Measurements from ENCODE around the gene SLC9B1.

- TF ChIP-seq, protein P1, sequence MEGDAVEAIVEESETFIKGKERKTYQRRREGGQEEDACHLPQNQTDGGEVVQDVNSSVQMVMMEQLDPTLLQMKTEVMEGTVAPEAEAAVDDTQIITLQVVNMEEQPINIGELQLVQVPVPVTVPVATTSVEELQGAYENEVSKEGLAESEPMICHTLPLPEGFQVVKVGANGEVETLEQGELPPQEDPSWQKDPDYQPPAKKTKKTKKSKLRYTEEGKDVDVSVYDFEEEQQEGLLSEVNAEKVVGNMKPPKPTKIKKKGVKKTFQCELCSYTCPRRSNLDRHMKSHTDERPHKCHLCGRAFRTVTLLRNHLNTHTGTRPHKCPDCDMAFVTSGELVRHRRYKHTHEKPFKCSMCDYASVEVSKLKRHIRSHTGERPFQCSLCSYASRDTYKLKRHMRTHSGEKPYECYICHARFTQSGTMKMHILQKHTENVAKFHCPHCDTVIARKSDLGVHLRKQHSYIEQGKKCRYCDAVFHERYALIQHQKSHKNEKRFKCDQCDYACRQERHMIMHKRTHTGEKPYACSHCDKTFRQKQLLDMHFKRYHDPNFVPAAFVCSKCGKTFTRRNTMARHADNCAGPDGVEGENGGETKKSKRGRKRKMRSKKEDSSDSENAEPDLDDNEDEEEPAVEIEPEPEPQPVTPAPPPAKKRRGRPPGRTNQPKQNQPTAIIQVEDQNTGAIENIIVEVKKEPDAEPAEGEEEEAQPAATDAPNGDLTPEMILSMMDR (IDR thresholded peaks at IDR 0.05) = no peak
- TF ChIP-seq POLR2A (IDR thresholded peaks at IDR 0.05) (no peak), POLR2AphosphoS5 (IDR thresholded peaks at IDR 0.05) (no peak)
These were observed 856 bp downstream of the SLC9B1 start for GRCh38 chr4:103018391-103019307.
